GM19023 (cell line): ENCODE data around the gene MPL.

Experiments
- ATAC-seq: cut with Tn5 transposase; IDR thresholded peaks from one replicate; pipeline ENCODE4 v1.9.1; 2021; ENCODE audit warnings: mild to moderate bottlenecking, moderate library complexity; ENCODE audit not compliant: unreplicated experiment

Gene MPL

GRCh38 chr1:43351421-43352350 lies 14.1 kb downstream of the MPL start:
- no peak for ATAC-seq

- ATAC-seq: no peak
Measured at GRCh38 chr1:43352351-43352705, 14.7 kb downstream of the MPL start.

GRCh38 chr1:43352881-43353280 lies 15.3 kb downstream of the MPL start:
- no peak for ATAC-seq

GRCh38 chr1:43354471-43354870 lies 16.9 kb downstream of the MPL start:
- no peak for ATAC-seq

- no peak for ATAC-seq
Measured at GRCh38 chr1:43354936-43355335, 17.3 kb downstream of the MPL start.

- ATAC-seq: no peak
Measured at GRCh38 chr1:43357251-43357650, 19.6 kb downstream of the MPL start.

GRCh38 chr1:43358121-43358745 lies 20.6 kb downstream of the MPL start:
- peak; percentile 3 for ATAC-seq

GRCh38 chr1:43358746-43359693 lies 21.4 kb downstream of the MPL start, which contains the start of gene CDC20:
CDC20 (plus strand) TSS chr1:43358981; CDS start chr1:43359216, 235 bp downstream.
- peak; percentile 94 for ATAC-seq

GRCh38 chr1:43359696-43360095 lies 22.1 kb downstream of the MPL start:
- no peak for ATAC-seq

- no peak for ATAC-seq
Measured at GRCh38 chr1:43360616-43361015, 23.0 kb downstream of the MPL start.

GRCh38 chr1:43363283-43363934 lies 25.8 kb downstream of the MPL start:
- no peak for ATAC-seq

- no peak for ATAC-seq
Measured at GRCh38 chr1:43363935-43364525, 26.4 kb downstream of the MPL start.

- ATAC-seq: no peak
Measured at GRCh38 chr1:43365678-43366077, 28.1 kb downstream of the MPL start.

- ATAC-seq: no peak
Measured at GRCh38 chr1:43366179-43366578, 28.6 kb downstream of the MPL start.

- no peak for ATAC-seq
Measured at GRCh38 chr1:43366601-43367025, 29.0 kb downstream of the MPL start.

GRCh38 chr1:43367026-43367903 lies 29.6 kb downstream of the MPL start:
- peak; percentile 45 for ATAC-seq

- ATAC-seq: peak; percentile 68
Measured at GRCh38 chr1:43367904-43368645, 30.5 kb downstream of the MPL start, which contains the start of gene ELOVL1. ELOVL1 (minus strand) TSS chr1:43368011; CDS start chr1:43365609, 2,402 bp downstream.

- no peak for ATAC-seq
Measured at GRCh38 chr1:43368646-43369020, 31.0 kb downstream of the MPL start.
